Stimulated activated CD4-positive, alpha-beta T cell treated with anti-CD3 and anti-CD28 coated beads, Interleukin-2, amount 100 ng/mL, for 4 hours (primary cell): Measurements from ENCODE around the gene ACBD3.

ENCODE experiments used
- DNase-seq: peaks from one replicate; pipeline ENCODE4 v3.0.0-alpha.2; 2020; ENCODE audit warnings: low read depth

The ACBD3 gene

GRCh38 chr1:226134170-226135058 is 52.1 kb downstream of the ACBD3 start:
- no peak for DNase-seq

GRCh38 chr1:226133504-226134123 is 52.9 kb downstream of the ACBD3 start:
- DNase-seq = no peak

- no peak for DNase-seq
Observed at GRCh38 chr1:226132728-226133503, 53.6 kb downstream of the ACBD3 start.

- DNase-seq = no peak
Observed at GRCh38 chr1:226131639-226132038, 54.9 kb downstream of the ACBD3 start.

- DNase-seq = no peak
Observed at GRCh38 chr1:226129230-226129629, 57.3 kb downstream of the ACBD3 start.

GRCh38 chr1:226128487-226129075 is 58.0 kb downstream of the ACBD3 start:
- no peak for DNase-seq

DNA sequence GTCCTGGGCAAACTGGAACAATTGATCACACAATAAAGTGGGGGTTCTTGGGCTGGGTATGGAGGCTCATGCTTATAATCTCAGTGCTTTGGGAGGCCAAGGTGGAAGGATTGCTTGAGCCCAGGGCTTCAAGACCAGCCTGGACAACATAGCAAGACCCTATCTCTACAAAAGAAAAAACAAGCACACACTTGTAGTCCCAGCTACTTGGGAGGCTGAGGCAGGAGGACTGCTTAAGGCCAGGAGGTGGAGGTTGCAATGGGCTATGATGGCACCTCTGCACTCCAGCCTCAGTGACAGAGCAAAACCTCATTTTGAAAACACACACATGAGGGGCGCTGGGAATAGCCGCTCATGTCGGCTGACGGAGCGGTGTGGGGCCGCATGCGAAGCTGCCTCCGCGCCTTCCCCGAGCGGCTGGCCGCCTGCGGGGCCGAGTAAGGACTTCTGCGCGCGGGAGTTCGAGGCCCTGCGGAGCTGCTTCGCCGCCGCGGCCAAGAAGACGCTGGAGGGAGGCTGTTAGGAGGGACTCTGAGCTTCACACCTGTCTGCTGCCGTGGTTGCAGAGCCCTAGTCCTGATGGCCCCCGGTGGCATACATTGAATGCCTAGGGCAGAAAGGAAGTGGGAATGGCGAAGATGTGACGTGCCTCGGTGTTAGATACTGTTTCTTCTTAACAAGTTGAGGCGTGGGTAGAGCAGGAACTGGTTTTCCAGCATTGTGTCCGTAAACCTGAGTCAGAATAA is 59.5 kb downstream of the ACBD3 start:
- no peak for DNase-seq

DNA sequence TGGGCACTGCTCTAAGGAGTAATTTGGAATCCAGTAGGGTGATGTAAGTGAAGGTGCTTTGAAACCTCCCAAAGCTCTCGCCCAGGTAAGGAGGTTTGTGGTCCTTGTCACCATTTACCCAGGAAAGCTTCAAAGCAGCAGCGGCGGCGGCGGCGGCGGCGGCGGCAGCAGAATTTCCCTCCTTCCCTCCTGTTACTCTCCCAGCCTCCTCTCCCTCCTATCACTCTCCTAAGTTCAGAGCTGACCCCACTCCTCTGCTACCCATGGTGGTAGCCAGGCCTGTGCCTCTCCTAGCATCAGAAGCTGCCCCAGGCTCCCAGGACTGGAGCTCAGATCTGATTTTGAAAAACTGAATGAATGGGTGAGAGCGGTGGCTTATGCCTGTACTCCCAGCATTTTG is 60.7 kb downstream of the ACBD3 start:
- no peak for DNase-seq

- peak; percentile 82 for DNase-seq
Observed at GRCh38 chr1:226125097-226125630, 61.4 kb downstream of the ACBD3 start.

GRCh38 chr1:226123591-226124471 is 62.7 kb downstream of the ACBD3 start:
- DNase-seq = no peak

DNA sequence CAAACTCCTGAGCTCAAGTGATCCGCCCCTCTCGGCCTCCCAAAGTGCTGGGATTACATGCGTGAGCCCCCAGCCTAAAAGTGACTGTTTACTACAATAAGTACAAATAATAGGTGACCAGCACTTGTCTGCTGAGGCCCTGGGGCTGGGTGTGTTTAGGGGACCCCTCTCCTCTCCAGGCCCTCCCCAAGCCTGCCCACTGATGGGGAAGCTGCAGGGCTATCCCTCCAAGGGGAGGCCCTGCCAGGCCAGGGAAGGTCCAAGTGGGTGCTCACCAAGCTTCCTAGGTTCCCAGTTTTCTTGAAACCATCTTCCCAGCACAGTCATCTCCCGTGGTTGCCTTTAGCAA is 63.4 kb downstream of the ACBD3 start:
- DNase-seq = no peak

- DNase-seq = peak; percentile 62
Observed at GRCh38 chr1:226121587-226122400, 64.7 kb downstream of the ACBD3 start.

- no peak for DNase-seq
Observed at GRCh38 chr1:226121049-226121586, 65.4 kb downstream of the ACBD3 start.

DNA sequence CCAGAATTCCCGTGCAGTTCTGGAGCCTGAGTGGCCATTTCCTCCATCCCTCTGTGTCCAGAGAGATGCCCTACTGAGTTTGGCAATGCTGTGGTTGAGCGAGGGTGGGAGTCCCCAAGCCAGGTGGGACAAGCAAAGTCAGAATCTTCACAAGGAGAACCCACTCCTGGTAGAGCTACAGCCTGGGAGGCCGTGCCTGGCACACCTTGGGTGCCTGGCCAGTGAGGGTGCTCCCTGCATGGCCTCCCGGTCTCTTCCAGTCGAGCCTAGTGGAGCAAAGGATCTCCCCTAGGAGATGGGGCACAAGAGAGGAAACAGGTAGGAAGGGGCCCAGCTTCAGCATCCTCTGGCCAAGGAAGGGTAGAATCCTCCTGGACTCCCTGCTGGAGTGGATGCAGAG is 66.1 kb downstream of the ACBD3 start:
- DNase-seq = no peak

DNA sequence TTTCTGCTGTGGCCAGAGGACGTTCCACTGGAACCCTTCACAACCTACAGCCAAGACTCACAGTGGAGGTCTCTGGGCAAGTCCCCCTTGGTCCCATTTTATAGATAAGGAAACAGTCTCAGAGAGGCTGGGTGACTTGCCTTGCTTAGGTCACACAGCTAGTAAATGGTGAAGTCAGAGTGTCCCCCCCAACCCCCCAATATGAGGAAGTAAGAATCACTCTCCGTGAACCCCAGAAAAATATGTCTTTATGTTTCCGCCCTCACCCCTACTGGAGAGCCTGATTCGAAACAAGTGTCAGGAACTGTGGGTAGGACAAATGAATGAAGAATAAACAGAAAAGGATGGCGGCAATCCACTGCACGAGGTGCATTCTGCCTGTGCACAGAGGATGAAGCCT is 67.4 kb downstream of the ACBD3 start:
- no peak for DNase-seq

GRCh38 chr1:226118357-226118756 is 68.2 kb downstream of the ACBD3 start:
- DNase-seq = no peak

DNA sequence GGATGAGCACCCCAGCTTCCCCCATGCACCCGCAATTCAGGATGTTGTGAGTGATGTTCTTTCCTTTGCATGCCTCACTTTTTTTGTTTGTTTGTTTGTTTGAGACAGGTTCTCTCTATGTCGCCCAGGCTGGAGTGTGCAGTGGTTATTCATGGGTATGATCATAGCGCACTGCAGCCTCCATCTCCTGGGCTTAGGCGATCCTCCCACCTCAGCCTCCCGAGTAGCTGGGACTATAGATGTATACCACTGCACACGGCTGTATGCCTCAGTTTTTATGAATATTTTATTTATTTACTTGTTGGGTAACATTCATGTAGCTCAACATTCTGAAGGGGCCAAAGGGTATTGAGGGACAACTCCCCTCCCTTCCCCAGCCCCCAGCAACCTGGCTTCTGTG is 69.2 kb downstream of the ACBD3 start:
- DNase-seq = no peak

- DNase-seq = no peak
Observed at GRCh38 chr1:226116673-226117072, 69.9 kb downstream of the ACBD3 start.

DNA sequence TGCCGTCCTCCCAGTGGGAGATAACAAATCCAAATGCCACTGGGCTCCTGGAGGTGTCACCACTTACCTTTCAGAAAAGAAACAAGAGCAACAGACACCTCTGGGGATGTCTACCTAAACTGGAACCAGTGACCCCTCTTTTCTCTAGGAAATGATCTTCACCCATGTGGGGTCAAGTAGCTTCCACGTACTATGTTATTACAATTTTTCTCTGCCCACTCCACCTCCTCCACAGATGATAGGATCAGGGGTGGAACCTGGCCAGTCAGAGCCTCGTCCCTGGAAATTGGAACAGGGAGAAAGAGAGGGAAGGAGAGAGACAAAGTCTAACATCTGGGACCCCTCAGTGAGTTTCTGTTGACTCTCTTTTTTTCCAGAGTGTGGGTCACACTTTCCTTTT is 73.9 kb downstream of the ACBD3 start:
- DNase-seq = no peak
